Kidney capillary endothelial cell (primary cell): ENCODE results near the gene LENEP.

Experiments
- DNase-seq: peaks from one replicate; pipeline ENCODE4 v3.0.0-alpha.2; 2018; ENCODE audit warnings: low spot score

The LENEP gene

DNA sequence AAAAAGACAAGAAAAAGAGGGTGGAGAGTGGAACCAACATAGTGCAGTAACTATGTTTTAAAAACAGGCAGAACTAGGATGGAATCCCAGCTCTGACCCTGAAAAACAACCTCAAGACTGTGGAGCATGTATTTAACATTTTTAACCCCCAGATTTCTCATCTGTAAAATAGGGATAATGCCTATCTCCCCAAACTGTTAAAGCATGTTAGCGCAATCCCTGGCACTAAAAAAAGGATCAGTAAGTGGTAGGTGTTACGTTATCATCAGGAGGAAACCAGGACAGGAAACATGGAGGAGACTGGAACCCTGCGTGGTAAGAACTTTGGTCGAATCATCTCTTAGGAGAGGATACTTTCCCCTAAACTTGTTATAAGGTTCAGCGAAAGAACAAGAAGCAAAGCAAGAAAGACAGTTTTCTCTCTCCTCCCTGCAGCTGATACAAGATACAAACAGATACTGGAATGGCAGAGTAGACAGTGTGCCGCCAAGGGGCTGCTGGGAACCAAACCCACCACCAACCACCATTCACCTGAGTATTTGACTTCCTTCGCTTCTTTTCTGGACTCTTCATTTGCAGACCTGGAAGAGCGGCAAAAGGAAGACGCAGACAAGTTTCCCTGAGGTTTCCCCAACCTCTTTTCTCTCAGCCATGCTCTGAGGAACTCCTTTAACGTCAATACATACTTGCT, 32.8 kb upstream of the LENEP start:
- peak; percentile 16 for DNase-seq

DNA sequence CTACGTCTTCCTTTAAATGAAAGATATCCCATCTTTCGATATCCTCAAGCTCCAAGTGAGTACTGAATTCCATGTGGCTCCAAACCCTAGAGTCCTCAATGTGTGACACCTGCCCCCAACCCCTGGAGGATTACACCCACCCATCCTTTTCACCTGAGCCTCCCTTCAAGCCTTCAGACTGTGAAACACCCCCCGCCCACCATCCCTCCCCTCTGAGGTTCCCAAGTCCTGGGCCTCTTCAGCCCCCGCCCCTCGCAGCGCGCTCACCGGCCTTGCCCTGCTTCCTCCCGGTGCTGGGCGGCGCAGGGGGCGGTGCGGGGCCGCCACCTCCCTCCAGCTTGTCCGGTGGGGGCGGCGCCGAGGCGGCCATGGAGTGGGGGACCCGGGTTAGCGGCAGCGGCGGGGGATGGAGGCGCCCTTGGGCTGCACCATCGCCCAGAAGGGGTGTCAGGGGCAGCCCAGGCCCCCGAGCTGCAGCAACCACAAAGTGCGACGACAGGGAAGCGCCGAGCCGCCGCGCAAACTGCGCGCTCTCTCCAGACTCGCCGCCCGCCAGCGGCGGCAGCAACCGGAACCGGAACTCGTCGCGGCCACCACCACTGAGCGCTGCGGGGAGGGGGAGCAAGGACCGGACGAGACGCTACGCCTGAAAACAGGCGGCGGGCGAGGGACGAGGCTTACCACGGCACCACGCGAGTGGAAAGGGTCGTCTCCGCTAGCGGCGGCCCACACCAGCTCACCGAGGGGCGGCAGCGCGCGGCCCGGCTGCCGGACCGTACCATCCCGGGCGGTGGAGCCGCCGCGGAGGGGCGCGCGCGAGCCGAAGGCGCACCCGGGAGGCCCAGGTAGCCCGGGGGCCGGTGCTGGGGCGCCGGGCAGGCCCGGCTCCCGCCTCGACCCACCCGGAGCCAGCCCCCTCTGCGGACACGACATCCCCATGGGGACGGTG, 31.9 kb upstream of the LENEP start, which contains the start of gene PYGO2:
Gene PYGO2 (minus strand): TSS at position 576 of the 949 bp plus-strand sequence. CDS start 206 bp downstream, at position 370.
- peak; percentile 66 for DNase-seq

DNA sequence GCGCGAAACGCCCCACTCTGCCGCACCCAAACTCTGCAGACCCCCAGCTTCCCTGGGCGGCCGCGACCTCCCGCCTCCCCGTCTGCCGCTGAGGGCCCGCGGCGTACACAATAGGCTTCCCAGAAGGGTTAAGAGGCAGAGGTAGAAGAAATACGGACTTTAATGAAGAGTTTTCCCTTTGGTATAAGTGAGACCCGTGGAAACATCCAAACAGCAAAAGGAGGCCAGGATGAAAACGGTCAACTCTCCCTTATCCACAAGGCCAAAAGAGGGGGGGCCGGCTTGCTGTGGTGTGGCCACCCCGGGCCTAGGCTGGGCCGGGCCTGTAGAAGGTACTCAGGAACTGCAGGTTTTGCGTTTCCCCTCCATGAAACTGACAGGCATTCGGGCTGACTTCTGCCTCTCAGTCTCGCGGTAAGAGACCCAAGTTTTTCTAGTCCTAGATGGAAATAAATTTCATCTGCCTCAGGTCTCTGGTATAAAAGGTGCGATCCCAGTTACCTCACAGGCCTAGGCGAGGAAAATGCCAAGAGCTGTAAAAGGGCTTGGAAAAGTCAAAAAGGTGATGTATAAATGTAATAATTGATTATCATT, 31.1 kb upstream of the LENEP start:
- no peak for DNase-seq

DNA sequence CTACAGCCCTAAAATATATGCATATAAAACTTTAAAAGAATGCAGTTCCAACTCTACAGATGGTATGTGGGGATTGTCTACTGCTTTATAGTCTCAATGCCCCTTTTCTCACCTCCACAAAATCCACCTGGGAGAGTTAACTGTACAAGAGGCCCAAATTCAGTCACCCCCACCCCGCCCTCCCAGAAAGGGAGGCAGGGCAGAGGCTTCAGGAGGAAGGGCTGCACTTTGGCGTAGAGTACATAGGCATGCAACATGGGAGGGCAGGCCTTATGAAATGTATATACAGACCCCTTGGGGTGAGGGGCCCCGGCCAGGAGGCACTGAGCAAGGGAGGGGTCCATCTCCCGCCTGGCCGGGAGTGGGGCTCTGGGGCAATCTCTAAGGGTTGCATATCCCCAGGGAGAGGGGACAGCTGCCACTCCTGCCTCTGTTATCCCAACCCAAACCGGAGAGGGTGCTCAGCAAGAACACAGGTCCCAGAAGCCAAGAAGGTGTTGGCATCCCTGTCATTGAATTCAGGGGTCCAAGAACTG, 30.5 kb upstream of the LENEP start:
- DNase-seq = no peak

DNA sequence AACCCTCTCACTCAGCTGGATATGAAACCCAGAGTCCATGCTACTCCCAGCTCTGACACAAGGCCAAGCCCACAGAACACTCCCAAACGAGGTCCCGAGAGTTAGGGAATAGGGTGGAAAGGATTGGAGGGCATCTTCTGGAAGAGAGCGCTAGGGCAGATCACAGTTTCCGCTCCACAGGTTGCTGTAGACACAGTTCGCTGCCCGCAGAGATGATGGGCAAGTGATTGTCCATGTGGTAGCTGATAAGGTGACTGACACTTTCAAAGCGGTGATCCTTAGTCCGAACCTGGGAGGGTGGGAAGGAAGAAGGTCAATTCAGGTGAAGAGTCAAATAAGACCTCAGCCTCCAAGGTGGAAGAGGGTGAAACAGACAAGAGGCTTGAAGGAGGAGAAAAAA, 29.7 kb upstream of the LENEP start:
- DNase-seq = no peak

DNA sequence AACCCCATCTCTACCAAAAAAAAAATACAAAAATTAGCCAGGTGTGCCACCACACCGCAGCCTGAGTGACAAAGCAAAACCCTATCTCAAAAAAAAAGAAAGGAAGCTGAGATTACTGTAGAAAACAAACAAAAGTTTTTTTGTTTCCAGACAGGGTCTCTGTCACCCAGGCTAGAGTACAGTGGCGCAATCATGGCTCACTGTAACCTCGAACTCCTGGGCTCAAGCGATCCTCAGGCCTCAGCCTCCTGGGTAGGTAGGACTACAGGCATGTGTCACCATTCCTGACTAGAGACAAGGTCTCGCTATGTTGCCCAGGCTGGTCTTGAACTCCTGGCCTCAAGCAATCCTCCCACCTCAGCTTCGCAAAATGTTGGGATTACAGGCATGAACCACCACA, 29.0 kb upstream of the LENEP start:
- no peak for DNase-seq

DNA sequence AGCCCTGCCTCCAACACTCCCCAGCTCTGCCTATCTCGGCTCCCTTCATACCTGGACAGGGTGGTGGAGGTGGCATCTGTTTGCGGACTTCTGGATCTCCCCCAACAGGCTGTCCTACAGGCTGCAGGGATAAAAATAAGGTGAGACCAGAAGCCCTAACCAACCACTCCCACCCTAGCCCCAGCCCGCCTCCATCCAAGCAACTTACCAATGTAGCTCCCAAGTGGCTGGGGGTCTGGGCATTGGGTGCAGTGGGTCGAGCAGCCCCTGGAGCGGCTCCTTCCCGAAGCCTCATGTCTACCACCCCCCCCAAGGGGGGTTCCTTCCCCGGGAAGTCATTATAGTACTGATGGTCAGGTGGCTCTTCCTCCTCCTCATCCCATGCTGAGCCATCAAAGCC, 27.3 kb upstream of the LENEP start:
- DNase-seq = no peak

DNA sequence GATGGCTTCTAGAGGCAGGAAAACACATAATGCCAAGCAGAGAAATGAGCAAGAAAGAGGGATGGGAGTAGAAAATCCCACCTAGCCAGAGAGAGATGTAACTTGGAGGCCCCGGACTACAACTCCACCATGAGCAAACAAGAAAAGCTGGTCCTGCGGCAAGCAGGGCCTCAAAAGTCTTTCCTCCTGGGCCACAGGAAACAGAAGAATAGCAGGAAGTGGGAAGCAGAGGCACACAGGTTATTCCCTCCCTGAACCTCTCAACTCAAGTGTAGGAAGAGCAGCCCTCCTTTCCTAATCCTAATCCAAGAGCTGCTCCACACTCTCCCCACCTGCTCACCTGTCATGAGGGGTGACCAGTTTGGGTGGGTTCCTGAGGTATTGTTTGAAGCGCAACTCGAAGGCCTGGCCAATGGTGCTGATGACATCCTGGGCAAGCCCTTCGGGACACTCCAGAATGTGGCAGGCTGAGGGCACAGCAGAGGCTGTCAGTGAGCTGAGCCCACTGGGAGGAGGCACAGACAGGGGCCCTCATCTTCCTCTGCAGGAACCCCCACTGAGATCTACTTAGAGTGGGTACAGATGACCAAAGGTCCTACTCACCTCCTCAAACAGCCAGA, 25.9 kb upstream of the LENEP start:
- DNase-seq = peak; percentile 27

DNA sequence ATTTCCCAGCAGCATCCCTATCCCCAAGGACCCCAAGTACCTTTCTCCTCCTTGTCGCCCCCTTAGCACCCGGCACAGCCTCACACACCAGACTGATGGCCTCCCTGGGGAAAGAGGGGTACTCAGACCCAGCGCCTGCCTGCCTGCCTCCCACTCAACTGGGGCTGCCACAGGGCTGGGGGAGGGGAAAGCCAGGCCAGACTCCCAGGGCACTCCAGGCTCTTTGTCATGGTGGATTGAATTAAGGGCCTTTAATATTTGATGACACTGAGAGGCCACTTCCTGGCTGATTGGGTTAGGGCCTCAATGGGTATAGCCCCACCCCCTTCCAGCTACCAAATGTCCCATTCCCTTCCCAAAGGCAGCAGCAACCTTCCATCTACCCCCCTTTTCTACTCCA, 24.7 kb upstream of the LENEP start:
- no peak for DNase-seq

DNA sequence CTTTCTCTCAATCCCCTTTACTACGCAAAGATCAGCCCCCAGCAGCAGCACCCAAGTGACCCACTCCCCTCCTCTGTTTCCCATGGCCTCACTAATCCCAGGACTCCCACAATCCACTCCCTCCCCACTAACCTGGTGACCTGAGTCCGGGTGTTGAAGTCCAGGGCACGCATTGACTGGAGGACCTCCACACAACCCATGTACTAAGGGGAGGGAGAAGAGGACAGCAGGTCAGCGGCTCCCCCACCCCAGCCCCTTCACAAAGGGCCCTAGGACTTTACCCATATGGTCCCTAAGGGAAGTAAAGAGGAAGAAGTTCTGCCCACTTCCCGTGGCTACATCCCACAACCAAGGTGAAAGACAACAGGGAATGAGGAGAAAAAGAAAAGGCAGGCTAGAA, 24.1 kb upstream of the LENEP start:
- DNase-seq = no peak

DNA sequence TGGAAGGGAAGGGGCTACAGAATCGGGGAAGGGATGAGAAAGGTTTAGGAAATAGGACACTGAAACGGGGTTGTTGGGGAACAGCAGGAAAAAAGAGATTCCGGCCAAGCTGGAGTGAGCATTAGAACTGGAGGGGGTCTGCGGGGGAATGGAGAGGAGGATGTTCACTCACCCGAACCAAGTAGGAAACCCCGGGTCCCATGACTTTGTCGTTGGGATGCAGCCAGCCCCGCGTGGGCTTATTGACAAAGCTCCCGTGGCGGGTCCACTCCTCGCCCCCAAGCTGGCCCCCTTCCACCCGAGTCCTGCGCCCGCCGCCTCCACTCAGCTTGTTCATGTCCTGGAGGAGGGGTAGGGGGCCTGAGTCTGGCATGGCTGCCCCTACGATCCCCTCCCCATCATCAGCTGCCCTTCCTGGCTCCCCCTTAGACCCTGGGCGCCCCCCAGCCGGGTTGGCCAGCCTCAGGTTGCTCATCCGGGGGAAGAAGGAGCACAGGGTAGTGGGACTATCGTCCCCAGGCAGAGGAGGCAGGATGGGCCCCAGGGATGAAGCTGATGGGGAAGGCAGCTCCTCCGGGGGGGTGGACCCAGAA, 23.4 kb upstream of the LENEP start:
- DNase-seq = no peak

DNA sequence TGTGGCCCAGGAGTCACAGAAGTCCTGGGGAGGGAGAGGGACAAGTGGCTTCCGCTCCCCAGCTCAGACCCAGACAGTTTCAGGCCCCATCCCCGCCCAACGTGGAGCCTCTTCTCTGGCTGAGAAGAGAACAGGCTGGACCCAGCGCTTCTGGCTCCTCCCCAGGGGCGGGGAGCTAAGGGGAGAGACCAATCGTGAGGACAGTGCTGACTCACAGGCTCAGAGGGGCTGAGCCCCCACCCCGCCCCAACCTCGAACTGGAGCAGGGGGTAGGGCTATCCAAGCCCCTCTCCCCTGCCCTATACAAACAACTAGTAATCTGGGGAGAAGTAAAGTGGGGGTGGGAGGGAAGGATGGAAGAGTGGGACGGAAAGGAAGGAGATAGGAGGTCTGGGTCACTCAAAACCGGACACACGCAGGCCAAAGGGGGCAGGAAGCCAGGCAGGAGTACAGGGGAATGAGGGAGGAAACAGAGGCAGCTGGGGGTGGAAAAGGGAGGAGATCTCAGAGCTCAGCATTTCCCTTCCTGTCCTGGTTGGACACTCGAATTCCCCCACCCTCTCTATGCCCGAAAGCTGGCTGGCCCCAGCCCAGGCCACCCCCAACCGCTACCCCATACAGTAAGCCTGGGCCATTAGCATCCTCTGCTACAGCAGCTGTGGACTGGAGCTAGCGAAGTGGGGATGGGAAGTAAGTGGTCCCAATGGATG, 22.6 kb upstream of the LENEP start, which contains the start of gene SHC1:
Gene SHC1 (minus strand): TSS at position 117 of the 710 bp plus-strand sequence. CDS start 221 bp downstream, outside the sequence.
- DNase-seq = peak; percentile 94

DNA sequence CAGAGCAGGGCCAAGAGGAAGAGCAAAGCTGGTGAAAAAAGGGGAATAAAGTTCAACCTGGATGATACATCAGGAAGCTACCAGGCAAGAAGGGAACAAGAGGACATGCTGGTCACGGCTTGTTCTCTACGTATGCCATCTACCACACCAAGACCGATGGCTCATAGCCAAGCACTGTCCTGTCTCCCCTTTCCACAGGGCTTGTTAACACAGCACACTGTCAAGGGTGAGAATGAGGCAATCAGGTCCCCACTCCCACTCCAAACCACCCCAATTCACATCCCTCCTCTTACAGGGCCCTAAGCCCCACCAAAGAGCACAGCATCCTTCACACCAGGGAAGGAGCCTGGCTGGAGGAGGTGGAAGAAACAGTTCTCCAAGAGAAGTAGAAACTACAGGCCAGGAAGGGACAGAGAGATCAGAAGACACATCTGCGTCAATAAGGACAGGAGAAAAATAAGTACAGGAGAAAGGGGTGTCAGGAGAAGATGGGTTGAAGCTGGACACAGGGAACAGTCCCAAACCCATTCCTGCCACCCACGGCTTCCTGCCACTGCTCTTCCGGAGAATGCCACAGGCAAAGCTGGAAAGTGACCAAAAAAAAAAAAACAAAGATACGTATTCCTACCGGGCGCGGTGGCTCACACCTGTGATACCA, 21.9 kb upstream of the LENEP start:
- peak; percentile 56 for DNase-seq

DNA sequence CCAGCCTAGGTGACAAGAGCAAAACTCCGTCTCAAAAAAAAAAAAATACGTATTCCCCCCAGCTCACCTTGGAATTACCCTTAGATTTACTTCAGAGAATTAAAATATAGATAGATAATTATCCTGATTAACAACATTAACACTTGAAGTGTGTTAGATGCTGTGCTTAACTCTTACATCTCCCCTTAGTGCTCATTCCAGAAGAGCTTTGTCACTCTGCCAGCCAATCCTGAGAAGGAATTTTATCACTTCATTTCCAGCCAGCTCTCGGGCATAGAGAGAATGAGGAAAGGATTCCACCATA, 21.2 kb upstream of the LENEP start:
- no peak for DNase-seq

DNA sequence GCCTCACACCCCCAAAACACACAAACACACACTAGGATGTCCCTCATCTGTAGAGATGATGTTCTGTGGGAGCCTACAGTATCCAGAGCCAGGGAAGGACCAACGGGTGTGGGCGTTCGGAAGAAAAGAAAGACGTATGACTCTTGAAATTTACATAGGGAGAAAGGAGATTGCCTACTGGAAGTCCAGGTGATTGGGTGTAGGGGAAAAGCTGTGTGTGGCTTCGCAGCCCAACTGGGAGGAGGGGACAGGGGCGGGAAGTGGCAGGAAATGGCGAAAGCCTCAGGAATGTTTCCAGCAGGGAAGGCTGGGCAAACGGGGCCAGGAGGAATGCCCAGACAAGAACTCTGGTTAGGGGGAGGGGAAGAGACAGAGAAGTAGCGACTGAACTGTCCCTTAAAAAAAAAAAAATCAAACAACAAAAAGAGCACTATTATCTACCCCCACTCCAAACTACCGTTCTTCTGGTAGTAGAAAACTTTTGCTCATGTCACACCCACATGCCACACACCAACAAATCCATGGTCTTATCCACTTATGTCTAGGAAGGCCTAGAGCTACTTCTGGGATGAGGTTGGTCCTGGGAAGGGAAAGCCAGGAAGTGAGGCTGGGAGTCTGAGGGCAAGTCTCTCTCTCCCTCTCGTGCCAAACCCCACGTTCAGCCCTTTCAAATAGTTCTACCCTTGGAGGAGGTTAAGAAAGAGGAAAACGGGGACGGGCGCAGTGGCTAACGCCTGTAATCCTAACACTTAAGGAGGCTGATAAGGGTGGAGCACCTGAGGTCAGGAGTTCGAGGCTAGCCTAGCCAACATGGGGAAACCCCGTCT, 20.7 kb upstream of the LENEP start:
- peak; percentile 97 for DNase-seq

DNA sequence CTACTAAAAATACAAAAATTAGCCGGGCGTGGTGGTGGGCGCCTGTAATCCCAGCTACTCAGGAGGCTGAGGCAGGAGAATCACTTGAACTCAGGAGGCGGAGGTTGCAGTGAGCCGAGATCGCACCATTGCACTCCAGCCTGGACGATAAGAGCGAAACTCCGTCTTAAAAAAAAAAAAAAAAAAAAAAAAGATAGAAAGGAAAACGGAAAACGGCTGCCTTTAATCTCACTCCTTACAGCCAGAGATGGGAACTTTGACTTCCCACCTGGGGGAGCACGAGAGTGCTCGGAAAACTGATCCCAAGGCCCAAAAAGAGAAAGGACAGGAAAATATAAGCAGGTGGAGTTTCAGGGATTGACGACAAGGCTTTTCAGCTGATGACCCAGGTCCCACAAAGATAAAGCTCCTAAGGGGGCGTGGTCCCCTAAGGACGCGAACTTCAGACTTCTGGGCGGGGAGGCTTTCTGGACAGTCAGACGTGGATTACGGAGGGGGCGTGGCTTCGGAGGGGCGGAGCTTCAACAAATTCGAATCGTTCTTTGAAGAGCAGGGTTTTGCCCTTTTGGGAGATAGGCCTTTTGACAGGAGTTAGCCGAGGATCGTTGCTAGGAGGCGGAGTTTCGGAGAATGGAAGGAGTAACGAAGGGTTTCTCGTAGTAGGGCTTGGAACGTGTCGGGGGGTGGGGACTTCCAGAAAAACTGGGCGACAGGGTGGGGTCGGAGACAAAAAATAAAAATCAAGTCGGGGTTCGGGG, 19.9 kb upstream of the LENEP start:
- peak; percentile 97 for DNase-seq

DNA sequence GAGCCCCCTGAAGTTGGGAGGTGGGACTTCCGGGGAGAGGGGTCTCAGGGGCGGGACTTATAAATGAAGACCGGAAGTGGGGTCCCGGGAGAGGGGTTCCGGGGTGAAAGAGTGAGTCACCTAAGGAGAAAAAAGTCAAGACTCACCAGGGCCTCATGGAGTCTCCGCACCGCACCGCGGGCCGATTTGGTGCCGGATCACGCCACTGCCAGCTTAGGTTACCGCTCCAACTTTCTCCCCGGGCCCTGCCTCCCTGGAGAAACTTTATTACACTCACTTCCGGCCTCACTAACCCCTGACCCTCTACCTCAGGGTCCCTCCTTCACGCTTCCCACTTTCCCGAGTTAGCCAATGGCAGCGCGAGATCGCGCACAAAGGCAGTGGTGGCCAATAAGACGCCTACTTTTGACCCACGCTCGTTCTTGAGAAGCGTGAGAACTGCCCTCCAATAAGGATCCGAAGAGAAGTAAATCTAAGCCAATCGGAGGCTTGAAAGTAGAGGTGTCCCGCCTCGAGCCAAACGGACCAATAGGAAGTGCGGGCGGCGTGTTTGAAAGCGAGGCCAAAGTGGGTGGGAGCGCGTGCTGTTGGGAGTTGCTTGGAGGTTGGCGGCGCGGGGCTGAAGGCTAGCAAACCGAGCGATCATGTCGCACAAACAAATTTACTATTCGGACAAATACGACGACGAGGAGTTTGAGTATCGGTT, 19.1 kb upstream of the LENEP start, which contains the start of gene CKS1B:
Gene CKS1B (plus strand): TSS at position 580 of the 706 bp plus-strand sequence. CDS start 65 bp downstream, at position 645.
- DNase-seq = peak; percentile 100

DNA sequence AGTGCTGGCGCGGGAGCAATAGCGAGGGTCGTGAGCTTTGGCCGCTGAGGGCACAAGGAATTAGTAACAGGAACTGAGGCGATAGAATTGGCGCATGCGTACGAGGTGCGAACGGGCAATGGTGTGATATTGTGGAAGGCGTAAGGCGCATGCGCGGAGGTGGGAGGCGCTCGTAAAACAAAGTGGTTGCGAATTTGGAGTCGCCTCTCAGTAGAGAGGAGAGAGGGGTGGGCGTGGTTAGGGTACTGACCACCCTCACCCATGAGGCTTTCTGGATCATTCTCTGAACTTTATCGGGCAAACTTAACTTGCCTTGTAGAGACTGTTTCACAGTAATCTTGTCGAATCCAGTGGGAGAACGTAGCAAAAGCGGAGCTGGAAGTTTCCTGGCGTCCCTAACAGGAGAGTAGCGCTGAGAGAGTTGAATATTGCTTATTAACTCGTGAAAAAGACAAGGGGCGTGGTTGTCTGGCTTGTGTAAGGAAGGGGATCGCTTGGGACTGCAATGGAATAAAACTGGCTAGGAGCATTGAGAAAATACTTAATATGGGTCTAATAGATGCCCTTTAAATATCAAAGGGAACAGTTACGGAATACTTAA, 18.5 kb upstream of the LENEP start:
- DNase-seq = peak; percentile 98
